Fibroblast of mammary gland (primary cell): ENCODE measurements around the gene FYN.

Source experiments
- DNase-seq: peaks from one replicate; pipeline ENCODE4 v3.0.0-alpha.2; 2010; ENCODE audit warnings: low read depth
- H3K4me3 ChIP-seq: 2 replicates; pipeline ENCODE4 v1.5.1; 2011; ENCODE audit warnings: low read depth, mild to moderate bottlenecking, low read length, moderate library complexity; ENCODE audit not compliant: control insufficient read depth
- TF ChIP-seq, protein P1 (sequence below): conservative IDR thresholded peaks from 2 replicates; pipeline ENCODE4 v1.5.1; 2011; ENCODE audit warnings: low read depth, low read length, inconsistent platforms; ENCODE audit not compliant: control insufficient read depth, insufficient read depth

Gene FYN

DNA sequence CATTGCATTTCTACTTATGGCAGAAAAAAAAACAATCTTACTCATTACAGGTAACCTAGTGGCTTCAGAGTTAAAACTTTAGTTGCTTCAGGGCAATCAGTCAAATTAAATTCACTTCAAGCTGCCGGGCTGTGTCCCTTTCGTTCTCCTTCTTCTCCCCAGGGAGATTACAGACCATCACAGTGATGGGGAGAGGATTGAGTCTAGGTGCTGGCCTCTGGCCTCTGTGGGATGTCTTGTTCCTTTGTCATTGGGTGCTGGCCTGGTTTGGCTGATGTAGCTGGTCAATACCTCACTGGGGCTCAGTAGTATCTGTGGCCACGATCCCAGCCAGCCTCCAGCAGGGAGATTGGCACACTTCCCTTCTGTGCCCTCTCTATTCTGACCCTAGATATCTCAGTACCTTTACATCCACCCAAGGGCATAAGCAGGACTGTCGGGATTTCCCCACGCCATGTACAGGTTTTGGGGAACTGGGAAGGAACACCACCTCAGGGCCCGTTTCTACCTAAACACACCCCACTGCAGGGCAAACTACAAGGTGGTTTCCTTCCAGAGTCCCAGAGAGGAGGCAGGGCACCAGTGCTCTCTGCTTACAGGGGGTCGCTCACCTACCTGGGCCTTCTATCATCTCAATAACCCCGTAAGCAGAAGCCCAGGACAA is 15.4 kb downstream of the FYN start:
- DNase-seq = no peak
- TF ChIP-seq, protein P1, sequence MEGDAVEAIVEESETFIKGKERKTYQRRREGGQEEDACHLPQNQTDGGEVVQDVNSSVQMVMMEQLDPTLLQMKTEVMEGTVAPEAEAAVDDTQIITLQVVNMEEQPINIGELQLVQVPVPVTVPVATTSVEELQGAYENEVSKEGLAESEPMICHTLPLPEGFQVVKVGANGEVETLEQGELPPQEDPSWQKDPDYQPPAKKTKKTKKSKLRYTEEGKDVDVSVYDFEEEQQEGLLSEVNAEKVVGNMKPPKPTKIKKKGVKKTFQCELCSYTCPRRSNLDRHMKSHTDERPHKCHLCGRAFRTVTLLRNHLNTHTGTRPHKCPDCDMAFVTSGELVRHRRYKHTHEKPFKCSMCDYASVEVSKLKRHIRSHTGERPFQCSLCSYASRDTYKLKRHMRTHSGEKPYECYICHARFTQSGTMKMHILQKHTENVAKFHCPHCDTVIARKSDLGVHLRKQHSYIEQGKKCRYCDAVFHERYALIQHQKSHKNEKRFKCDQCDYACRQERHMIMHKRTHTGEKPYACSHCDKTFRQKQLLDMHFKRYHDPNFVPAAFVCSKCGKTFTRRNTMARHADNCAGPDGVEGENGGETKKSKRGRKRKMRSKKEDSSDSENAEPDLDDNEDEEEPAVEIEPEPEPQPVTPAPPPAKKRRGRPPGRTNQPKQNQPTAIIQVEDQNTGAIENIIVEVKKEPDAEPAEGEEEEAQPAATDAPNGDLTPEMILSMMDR = no peak
- no peak overlapping the region for H3K4me3 ChIP-seq

DNA sequence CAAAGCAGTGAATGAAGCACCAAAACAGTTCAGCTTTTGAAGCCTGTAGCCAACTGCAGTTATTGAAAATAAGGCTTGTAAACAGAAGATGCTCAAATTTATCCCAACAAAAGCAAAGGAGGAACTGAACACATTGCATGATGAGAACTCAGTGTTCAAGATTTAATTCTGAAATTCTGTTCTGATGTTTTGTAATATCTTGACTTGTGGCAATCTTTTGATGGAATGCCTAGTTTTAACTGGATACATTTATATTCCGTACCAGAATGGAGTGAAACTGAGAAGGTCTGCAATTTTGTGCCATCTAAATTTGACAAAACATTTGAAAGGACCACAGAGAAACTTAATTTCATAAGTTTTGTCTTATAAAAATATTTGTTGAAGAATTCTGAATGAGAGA is 17.5 kb downstream of the FYN start:
- TF ChIP-seq, protein P1 = no peak
- no peak overlapping the region for H3K4me3 ChIP-seq
- DNase-seq = no peak

DNA sequence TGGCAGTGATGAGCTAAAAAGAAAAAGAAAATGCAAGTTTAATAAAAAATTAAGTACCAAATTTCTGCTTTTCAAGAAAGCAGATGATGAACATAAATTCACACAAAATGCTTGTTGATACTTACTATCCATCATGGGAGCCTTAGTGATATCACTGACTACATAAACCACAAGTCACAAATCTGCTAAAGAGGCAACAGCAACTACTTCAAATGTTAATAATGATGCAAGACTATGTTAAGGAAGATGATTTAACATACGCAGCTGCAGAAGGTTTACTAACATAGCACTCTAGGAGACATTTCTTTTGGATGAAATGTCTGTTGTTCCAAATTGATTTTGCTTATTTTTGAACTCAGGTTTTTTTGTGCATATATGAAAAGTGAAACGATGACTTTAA is 18.6 kb downstream of the FYN start:
- H3K4me3 ChIP-seq = no peak overlapping the region
- TF ChIP-seq, protein P1 = no peak
- DNase-seq = peak; percentile 56

DNA sequence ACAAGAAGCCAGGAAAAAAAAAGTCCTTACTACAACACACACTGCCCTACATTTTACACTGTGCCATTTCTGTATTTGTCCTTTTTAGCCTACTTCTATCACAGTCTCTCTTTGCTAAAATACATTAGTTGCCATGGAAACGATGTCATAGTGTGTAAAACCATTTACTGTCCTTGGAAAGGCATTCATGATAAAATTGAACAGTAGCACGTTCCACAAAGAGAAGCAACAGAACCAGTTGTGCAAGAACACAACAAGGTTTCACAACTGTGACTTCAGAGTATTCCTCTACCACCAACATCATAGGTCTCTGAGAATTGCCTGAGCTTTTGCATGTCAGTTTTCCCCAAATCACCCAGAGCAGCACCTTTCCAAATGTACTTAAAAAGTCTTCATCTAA is 20.5 kb downstream of the FYN start:
- peak; percentile 74 for DNase-seq
- TF ChIP-seq, protein P1 = no peak
- no peak overlapping the region for H3K4me3 ChIP-seq

DNA sequence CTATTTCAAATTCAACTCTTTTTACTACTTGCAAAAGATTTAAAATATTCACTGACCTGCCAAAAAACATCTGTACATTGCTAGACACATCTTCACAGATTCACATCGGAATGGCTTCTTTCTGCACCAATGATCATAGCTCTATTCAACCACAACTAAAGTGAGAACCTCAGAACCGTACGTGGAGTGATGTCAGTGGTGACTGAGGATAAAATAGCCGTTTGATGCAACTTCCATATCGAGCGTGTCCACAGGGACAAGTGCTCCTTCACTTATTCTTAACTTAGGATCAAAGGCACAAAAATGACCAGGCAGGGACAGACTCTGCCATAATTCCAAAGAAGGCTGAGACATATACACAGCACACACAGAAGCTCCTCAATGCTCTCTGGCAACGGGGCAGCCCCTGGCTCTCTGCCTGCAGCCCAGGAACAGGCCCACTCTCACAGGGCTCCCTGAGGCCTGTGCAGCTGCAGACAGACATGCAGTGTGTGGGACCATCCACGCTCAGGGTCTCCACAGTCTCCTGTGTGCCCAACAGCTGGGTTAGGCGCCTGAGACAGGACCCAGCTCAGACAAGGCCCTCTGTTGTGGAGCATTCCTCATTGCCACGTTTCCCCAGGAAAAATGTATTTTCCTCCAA is 22.8 kb downstream of the FYN start:
- no peak for DNase-seq
- H3K4me3 ChIP-seq = no peak overlapping the region
- TF ChIP-seq, protein P1 = no peak

DNA sequence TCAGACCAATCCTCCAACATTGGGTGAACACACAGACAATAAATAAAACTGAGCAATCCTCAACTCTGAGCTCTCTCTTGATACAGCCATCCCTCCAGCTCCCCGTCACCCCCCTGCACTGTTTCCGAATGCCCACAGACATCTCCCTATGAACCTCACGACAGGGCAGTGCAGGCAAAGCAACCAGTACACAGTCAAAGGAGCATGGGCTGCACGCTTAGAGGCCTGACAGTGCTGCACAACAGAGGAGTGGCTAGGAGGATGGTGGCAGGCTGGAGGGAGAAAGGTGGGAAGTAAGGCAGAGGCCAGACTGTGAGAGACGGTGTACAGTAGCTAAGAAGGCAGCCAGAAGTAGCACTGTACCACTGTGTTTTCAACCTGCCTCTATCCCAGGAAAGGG is 24.0 kb downstream of the FYN start:
- no peak for DNase-seq
- TF ChIP-seq, protein P1 = no peak
- no peak overlapping the region for H3K4me3 ChIP-seq
